Osteocyte (in vitro differentiated cells): Measurements from ENCODE around the gene MAN1A1. TPM values are rescaled to one million over a fixed set of nuclear protein-coding genes. Genes with fewer than 3 reads are reported as not detected.

ENCODE experiments used
- DNase-seq: peaks from one replicate; pipeline ENCODE4 v3.0.0; 2021; ENCODE audit warnings: mixed read lengths; ENCODE audit not compliant: unreplicated experiment; ENCODE audit errors: extremely low spot score
- H3K27ac Mint-ChIP-seq: one replicate; pipeline ENCODE4 v1.8.0; 2021; ENCODE audit warnings: mild to moderate bottlenecking, mixed read lengths; ENCODE audit not compliant: unreplicated experiment
- H3K27me3 Mint-ChIP-seq: one replicate; pipeline ENCODE4 v1.8.0; 2021; ENCODE audit warnings: mixed read lengths; ENCODE audit not compliant: unreplicated experiment
- H3K36me3 Mint-ChIP-seq: one replicate; pipeline ENCODE4 v1.8.0; 2021; ENCODE audit warnings: mixed read lengths; ENCODE audit not compliant: unreplicated experiment
- H3K4me1 Mint-ChIP-seq: one replicate; pipeline ENCODE4 v1.8.0; 2021; ENCODE audit warnings: mixed read lengths; ENCODE audit not compliant: unreplicated experiment
- H3K4me3 Mint-ChIP-seq: one replicate; pipeline ENCODE4 v1.8.0; 2021; ENCODE audit warnings: mild to moderate bottlenecking, moderate library complexity, mixed read lengths; ENCODE audit not compliant: unreplicated experiment
- H3K9me3 Mint-ChIP-seq: one replicate; pipeline ENCODE4 v1.8.0; 2021; ENCODE audit warnings: mixed read lengths; ENCODE audit not compliant: unreplicated experiment
- CTCF ChIP-seq: fragments of 200-600 bp; sonication (generic); IDR thresholded peaks from 2 replicates; pipeline ENCODE4 v1.5.0; 2021; ENCODE audit warnings: antibody characterized with exemption, mild to moderate bottlenecking, moderate library complexity
- total RNA-seq: library from RNA; stranded (reverse); gene quantifications from 2 replicates; pipeline ENCODE4 v1.2.1, GENCODE V29; 2021

Gene MAN1A1
- total RNA-seq, 1 donor from 2014 or later: 7.0 TPM

- no peak for TF ChIP-seq CTCF
- Mint-ChIP-seq H3K9me3 (no peaks in the 10 kb centered on the region), H3K4me1 (peaks cover 10% of the 10 kb centered on the region), H3K4me3 (no peak overlapping the region), H3K27me3 (peaks cover 2% of the 10 kb centered on the region), H3K36me3 (no peaks in the 10 kb centered on the region), H3K27ac (no peak overlapping the region)
- no peak for DNase-seq
These were observed 37.1 kb downstream of the MAN1A1 start for GRCh38 chr6:119312441-119312840.

- Mint-ChIP-seq H3K4me1 (peaks cover 10% of the 10 kb centered on the region), H3K27me3 (peaks cover 2% of the 10 kb centered on the region), H3K4me3 (no peak overlapping the region), H3K27ac (no peak overlapping the region), H3K9me3 (no peaks in the 10 kb centered on the region), H3K36me3 (no peaks in the 10 kb centered on the region)
- no peak for TF ChIP-seq CTCF
- DNase-seq: no peak
These were observed 37.9 kb downstream of the MAN1A1 start for GRCh38 chr6:119311514-119312142.

GRCh38 chr6:119310486-119311036 is 39.0 kb downstream of the MAN1A1 start:
- Mint-ChIP-seq H3K36me3 (no peaks in the 10 kb centered on the region), H3K27ac (no peak overlapping the region), H3K4me1 (peaks cover 10% of the 10 kb centered on the region), H3K27me3 (peaks cover 2% of the 10 kb centered on the region), H3K9me3 (no peaks in the 10 kb centered on the region), H3K4me3 (no peak overlapping the region)
- no peak for TF ChIP-seq CTCF
- no peak for DNase-seq

- Mint-ChIP-seq H3K9me3 (no peaks in the 10 kb centered on the region), H3K4me1 (peaks cover 10% of the 10 kb centered on the region), H3K36me3 (no peaks in the 10 kb centered on the region), H3K27me3 (peaks cover 2% of the 10 kb centered on the region), H3K4me3 (no peak overlapping the region), H3K27ac (no peak overlapping the region)
- no peak for TF ChIP-seq CTCF
- no peak for DNase-seq
These were observed 40.4 kb downstream of the MAN1A1 start for GRCh38 chr6:119308991-119309657.

- H3K4me3 Mint-ChIP-seq: no peak overlapping the region
- TF ChIP-seq CTCF: no peak
These were observed 41.5 kb downstream of the MAN1A1 start for GRCh38 chr6:119308048-119308570.

More at GRCh38 chr6:119308048-119308570, 41.5 kb downstream of the MAN1A1 start:
- Mint-ChIP-seq H3K36me3 (no peaks in the 10 kb centered on the region), H3K9me3 (no peaks in the 10 kb centered on the region), H3K27me3 (peaks cover 2% of the 10 kb centered on the region), H3K27ac (peak overlapping the region; percentile 38), H3K4me1 (peaks cover 10% of the 10 kb centered on the region)
- no peak for DNase-seq
